Measurements from ENCODE around the gene ADAMTSL1. TPM values are rescaled to one million over a fixed set of nuclear protein-coding genes. Genes with fewer than 3 reads are reported as not detected.

Gene ADAMTSL1
- polyA plus RNA-seq, 12 donors = 8.4 to 25.2 (median 16.0) TPM; not detected in 1

DNA sequence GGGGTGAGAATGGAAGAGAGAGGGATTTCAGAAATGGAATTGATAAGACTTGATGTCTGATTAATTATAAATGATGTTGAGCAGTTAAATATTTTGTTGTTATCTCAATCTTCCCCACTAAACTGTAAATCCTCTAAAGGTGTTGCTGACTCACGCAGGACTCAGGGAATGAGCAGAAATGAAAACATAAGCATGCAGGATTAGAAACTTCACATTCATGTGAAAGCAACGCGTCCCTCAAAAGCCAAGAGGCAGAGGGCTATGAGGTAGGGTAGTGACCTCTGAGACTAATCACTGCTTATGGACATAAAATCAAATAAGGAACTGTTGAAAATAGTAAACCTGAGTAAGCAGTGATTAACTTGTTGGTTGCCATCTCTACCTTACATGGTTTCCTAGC is 21.1 kb downstream of the ADAMTSL1 start:
- no peak for DNase-seq

- no peak for DNase-seq
These were observed 22.5 kb downstream of the ADAMTSL1 start for GRCh38 chr9:18496256-18497000.

GRCh38 chr9:18499062-18499461 is 25.1 kb downstream of the ADAMTSL1 start:
- no peak for DNase-seq

GRCh38 chr9:18499980-18500379 is 26.0 kb downstream of the ADAMTSL1 start:
- no peak for DNase-seq

DNA sequence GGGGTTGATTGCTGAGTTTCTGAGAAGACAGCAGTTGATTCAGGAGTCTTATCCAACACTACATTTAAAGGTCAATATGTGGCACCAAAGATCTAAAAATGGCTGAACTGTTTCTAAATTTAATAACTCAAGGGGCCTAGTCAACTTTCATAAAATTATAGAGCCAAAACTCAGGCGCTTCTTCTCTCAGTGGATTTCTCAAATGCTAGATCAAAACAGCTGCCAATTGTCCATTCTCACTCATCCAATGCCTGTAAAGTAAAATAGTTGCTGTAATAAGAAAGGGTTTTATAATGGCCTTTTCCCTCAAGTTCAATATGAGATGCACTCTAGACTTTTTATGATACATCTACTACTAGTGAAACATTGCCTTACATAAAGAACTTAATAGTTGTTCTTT is 26.5 kb downstream of the ADAMTSL1 start:
- DNase-seq = no peak

DNA sequence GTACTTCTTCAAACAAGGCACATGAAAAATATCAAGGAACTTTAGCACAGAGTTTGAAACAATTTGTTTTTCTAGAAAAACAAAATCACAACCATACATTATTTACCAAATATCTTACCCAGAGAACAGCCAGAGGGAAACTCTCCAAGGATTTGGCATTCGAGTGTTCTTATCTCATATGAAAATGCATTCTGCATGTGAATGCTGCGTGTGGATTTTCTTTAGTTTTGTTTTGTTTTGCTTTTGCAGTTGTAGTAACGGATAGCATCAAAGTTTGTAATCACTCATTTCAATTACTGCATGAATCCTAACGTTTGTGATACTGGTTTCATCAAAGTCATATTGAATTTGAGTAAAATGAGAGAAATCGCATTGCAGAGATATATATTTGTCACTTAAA is 28.0 kb downstream of the ADAMTSL1 start:
- DNase-seq = no peak

DNA sequence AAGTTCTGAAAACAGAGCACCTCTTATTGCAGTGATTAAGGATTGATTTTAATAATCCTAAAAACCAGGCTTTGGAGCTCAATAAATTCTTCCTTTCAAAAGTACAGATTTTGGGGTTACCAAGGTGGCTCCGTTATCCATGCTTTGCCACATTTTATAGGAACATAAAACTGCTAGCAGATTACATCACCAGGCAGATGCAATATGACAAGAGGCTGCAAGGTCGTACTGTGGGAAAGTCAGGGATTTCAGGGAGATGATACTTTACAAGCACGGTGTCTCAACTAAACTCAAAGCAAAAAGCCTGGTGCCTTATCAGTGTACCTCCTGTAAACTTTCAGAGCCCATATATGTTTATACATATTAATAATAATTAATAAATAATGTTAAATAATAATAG is 28.6 kb downstream of the ADAMTSL1 start:
- no peak for DNase-seq

DNA sequence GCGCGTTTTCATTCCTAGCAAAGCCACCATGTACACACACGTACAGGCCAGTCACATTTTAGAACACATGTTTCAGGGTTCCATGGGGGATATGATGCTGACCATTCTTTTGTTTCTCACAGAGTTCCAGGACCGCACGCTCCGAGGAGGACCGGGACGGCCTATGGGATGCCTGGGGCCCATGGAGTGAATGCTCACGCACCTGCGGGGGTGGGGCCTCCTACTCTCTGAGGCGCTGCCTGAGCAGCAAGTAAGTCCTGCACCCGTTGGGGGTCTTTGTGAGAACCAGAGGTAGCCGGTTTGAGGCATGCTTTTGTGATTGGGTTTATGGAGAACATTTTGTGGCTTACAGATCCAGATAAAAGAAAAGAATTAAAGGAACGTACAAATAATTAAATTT is 30.8 kb downstream of the ADAMTSL1 start:
- DNase-seq = no peak

DNA sequence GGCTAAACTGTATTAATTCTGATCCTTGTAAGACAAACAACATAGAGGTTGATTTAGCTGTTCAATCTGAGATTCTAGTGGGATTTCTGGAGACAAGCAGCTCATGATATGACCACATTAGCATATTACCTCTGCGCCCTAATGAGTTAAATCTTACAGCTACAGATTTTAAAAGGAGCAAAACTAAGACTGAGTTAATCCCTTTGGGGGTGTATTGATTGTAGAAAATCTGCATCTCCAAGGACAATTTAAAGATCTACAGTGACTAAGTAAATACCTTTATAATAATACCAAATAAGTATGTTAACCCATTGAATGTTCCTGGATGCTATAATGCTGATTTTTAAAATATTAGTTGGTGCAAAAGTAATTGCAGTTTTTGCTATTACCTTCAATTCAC is 33.2 kb downstream of the ADAMTSL1 start:
- no peak for DNase-seq

- DNase-seq = no peak
These were observed 42.6 kb downstream of the ADAMTSL1 start for GRCh38 chr9:18516514-18516913.

GRCh38 chr9:18516965-18517364 is 43.0 kb downstream of the ADAMTSL1 start:
- peak; percentile 58 for DNase-seq

GRCh38 chr9:18520416-18521047 is 46.6 kb downstream of the ADAMTSL1 start:
- DNase-seq = no peak

DNA sequence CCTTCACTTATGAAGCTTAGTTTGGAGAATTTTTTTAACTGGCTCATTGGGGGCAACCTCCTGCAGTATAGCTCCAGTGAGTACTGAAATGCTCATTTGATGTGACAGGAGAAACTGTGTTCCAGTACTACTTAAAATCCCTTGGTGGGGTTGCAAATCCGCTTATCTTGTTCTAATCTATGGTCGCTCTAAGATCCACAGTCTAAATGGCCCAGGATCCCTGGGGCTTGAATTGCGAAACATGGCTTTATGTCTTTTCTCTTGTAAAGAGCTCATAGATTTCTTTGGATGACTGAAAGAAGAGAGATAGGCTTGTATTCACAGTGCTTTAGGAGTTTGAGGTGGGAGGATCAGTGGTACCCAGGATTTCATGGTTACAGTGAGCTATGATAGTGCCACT is 52.7 kb downstream of the ADAMTSL1 start:
- DNase-seq = no peak

DNA sequence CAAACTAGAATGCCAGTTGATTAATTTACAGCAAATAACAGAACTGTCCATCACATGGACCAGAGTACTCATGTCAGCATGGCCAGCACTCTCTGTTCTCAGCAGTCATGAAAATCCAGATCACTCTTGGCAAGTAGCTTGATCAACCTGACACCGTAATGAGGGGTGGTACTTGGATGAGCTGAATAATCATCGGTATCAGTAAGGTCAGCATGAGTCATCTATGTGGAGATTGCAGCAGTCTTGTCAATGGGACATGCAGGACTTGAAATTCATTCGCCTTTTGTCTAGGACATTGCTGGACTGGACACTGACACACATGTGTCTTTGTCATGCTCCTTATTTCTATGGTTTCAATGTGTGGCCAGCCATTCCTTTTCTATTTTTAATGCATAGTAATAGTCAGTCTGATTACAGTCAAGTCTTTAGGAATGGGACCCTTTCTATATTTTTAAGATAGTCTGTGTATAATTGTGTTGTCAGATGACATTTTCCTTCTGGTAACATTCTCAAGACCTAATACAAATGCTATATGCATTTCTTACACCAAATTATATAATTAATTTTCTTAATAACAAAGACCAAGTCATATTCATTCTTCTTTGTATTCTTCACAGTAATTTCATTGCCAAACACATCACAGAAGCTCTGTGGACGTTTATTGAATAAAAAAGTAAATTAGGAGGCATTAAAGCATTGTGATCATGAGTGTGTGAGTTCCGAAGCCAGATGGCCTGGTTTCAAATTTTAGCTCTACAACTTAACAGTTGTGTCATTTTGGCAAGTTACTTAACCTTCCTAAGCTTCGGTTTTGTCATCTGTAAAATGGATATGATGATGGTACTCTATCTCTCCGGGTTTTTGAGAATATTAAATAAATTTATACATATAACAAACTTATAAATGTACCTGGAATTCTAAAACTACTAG is 57.4 kb downstream of the ADAMTSL1 start:
- no peak for DNase-seq

GRCh38 chr9:18534611-18535010 is 60.7 kb downstream of the ADAMTSL1 start:
- DNase-seq = no peak

DNA sequence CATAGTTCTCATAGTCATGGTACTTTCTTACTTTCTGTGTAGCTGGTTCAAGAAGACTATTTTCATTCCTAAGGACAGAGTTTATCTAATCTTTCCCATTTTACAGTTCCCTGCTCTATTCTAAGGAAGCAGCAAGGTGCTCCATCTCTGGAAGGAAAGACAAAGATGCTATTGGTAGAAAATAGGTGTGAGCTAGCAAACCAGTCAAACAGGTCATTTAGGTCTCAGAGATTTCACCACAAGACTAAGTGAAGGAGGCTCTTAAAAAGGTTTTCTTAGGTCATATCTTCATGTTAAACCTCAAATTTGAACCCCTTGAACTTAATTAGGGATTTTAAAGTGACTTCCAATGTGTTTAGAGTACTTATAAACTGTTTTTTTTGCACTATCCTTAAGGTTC is 62.6 kb downstream of the ADAMTSL1 start:
- DNase-seq = no peak

- no peak for DNase-seq
These were observed 65.3 kb downstream of the ADAMTSL1 start for GRCh38 chr9:18539203-18539693.

DNA sequence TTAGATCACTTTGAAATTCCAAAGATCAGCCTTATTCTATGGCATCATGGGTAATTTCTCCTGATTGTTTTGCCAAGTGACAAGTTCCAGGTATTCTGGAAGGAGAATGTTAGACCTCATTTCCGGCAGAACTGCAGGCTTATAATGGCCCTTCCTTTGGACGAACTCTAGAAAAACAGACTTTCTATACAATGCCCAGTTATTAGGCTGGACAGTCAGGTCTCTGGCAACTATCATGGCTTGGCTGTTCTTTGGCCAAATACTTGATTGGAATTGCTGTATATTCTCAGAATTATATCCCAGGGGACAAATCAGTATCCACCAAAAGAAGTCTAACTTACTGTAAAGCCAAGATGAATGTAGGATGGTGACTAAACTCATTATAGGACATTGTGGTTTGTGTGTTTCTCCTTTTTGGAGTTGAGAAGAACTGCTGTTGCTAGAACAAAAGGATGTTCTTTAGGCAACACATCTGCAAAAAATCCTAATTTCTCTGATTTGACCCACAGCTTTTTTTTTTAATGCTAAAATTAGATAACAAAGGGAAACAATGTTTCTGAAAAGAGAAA is 69.0 kb downstream of the ADAMTSL1 start:
- no peak for DNase-seq

- DNase-seq = no peak
These were observed 69.6 kb downstream of the ADAMTSL1 start for GRCh38 chr9:18543406-18544192.

- DNase-seq = no peak
These were observed 70.5 kb downstream of the ADAMTSL1 start for GRCh38 chr9:18544456-18544855.

Measured in muscle of arm (tissue), 12 donors.